GM04503 (cell line): ENCODE results near the gene ANO4.
"Not testable (repeated sequence)": the region's sequence is repeated elsewhere in the genome, so short reads cannot be mapped to it uniquely, and the experiment has no call there.

ENCODE experiments used
- DNase-seq: peaks from one replicate; pipeline ENCODE4 v3.0.0-alpha.2; 2012; ENCODE audit warnings: low read depth

Gene ANO4

DNA sequence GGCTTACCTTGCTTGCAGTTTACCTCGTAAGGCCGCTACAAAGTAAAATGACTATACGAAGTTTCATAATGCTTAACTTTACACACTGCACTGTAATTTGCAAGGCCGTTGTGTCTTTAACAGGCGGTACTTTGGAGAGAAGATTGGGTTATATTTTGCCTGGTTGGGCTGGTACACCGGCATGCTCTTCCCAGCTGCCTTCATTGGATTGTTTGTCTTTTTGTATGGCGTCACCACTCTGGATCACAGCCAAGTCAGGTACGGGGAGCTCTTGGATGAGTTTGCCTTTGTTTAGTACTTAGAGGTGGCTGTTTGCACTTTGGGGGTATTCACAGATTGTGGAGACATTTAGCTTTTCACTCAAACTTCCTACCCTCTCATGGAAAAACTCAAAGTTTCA is 247.6 kb downstream of the ANO4 start:
- DNase-seq: no peak

DNA sequence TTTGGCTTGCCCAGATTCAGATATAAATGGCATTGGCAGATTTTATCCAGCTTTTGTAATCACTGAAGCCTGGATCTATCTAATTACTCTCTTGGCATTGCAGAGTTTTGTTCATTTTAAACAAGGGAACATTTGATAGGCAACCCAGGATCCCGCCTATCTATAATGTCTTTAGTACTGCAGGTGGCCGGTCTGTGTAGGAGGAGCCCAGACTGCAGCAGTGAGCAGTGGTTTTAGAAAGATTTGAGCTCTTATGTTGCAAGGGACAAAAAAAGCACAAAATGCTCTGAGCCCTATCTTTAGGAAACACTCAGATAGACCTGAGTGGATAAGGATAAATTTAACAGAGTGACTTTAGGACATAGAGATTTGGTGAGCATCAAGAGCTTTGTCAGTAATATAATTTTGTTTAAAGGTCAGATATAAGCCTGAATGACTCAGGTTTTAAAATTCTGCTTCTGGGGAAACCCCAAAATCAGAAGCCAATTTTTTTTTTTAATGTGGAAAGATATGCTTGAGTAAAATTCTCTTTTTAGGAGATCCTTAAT is 250.0 kb downstream of the ANO4 start:
- no peak for DNase-seq

DNA sequence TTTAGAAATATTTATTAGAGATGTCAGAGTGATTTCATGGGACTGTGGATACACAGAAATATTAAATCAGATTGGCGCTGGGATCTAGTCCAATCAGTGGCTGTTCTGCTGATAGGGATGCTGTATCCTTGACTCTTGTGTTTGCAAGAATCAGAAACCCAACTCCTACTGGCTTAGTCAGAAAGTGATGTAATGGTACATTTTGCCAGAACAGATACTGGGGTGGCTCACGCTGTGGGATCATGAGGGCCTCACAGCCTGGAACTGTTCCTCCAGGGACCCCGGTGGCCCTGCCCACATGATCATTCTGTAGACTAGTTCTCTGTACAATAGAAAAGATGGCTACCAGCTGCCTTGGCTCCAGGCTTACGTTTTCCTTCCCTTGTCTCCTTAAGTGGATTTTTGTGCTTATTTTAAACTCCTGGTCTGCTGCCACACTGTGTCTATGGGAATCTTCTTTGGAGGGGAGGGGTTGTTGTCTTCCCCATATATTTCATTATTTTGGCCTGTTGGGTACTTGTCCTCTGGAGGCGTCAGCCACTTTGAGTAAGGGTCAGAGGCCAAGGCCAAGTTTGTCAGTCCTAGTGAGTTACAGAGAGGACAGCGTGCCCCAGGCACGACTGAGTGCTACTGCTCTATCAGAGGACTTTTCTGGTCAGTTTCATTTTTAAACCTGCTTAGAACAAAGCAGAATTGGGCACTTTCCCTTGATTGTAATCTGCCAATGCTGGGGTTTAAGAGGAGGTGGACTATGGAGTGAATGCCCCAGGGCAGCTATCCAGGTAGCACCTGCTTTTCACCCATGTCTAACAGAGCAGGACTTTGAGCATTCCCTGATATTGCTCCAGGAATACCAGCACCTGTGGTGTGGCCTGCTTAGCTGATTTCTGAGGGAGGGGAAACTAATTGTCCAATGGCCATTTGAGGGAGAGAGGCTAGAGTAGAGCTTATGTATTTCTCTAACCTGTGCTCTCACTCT is 251.2 kb downstream of the ANO4 start:
- no peak for DNase-seq

DNA sequence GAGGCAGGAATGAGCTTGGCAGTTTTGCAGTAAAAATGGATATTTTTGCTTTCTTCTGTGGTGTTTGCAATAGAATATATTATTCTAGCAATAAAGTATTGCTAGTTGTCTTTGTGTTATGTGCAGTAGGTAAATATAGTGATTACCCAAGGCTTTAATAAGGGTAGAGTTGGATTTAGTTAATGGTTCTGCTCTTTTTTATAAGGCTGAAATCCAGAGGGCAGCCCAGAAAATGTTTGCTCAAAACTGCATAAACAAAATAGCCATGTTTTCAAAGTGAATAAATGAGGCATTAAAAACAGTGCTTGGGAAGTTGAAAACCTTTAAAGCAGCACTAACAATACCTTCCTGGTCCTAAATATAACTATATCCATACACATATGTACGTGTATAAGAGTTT is 253.1 kb downstream of the ANO4 start:
- DNase-seq: no peak

DNA sequence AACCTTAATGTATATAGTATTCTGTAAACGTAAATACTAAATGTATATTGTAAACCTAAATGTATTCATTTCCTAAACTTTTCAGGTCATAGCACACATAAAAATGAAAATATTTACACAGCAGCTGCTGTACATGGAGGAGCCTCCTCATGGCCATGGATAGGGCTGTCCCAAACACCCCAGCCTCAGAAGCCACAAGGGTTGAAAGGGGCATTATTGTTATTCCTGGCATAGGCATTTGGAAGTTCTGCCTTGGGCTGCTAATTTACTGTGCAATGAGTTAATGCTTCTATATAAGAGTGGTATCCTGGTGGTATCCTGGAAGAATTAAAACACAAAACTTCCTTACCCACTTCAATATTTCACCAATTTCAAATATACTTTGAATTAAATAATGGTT is 256.1 kb downstream of the ANO4 start:
- DNase-seq: no peak

DNA sequence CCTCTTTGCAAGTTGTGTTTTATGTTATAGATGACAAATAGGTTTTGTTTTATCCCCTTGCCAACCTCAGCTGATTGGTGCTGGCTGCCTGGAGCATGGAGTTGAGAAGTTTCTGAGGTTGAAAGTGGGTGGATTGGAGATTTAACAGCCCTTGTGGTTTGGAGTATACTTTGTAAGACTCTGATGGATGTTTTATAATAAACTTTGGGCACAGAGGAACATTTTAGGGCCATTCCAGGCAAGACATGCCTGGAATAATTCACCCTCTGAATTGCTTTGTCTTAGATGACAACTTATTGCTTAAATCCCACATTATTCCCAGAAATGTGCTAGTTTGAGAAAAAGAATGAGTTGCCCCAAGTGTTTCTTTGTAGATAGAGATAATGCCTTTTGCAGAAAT is 256.6 kb downstream of the ANO4 start:
- peak; percentile 70 for DNase-seq

DNA sequence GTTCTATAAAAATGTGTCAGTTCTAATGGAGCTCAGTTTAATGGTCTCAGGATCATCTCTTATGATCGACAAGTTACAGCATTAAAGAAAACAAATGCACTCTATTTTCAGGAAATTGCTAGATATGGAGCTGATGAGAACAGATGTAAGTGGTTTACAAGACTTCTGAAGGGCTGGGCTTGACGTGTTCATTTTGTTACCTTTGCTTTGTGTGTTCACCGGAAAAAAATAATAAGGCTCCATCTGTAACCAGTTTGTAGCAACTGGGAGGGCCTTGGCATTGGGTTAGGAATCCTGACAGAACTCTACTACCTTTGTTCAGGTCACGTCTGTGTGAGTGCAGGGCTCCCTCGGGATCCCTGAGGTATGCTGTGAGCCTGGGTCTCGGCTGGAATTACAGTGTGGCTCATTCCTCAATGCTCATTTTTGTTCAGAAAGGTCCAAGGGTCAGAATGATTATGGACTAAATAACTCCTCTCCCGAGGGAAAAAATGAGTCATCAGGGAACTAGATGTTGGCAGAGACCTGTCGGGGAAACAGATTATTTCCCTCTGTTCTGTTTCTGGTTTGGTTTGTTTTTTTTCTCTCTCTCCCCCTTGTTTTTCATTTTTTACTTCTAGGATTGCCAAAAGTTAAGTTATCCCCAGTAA is 257.4 kb downstream of the ANO4 start:
- peak; percentile 98 for DNase-seq

DNA sequence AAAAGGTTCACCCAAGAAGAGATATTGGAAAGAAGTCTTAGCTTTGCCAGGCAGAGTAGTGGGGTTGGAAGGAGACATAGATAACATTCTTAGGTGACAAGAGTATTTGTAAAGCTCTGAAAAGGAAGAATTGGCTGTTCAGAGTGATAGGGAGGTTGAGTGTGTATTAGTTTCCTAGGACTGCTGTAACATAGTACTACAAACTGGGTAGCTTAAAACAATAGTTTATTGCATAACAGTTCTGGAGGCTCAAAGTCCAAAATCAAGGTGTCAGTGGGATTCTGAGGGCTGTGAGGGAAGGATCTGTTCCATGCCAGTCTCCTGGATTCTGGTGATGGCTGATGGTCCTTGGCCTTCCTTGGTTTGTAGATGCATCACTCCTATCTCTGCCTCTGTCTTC is 258.6 kb downstream of the ANO4 start:
- DNase-seq: no peak

DNA sequence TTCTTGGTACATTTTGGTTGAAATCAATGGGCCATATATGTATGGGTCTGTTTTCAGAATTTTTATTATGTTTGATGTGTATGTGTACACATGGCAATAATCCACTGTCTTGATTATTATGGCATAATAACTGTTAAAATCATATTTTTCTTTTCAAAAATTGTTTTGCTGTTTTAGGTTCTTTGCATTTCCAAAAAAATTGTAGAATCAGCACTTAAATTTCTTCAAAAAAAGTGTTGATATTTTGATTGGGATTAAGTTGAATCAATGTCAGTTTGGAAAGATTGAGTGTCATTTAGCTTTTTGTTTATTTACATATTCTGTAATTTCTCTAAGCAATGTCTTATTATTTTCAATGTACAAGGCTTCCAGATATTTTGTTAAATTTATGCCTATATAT is 261.4 kb downstream of the ANO4 start:
- no peak for DNase-seq

DNA sequence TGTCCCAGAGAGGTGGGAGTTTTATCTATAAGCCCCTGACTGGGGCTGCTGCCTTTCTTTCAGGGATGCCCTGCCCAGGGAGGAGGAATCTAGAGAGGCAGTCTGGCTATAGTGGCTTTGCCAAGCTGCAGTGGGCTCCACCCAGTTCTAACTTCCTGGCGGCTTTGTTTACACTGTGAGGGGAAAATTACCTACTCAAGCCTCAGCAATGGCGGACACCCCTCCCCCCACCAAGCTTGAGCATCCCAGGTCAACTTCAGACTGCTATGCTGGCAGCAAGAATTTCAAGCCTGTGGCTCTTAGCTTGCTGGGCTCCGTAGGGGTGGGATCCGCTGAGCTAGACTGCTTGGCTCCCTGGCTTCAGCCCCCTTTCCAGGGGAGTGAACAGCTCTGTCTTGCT is 267.9 kb downstream of the ANO4 start:
- DNase-seq: not testable (repeated sequence)

DNA sequence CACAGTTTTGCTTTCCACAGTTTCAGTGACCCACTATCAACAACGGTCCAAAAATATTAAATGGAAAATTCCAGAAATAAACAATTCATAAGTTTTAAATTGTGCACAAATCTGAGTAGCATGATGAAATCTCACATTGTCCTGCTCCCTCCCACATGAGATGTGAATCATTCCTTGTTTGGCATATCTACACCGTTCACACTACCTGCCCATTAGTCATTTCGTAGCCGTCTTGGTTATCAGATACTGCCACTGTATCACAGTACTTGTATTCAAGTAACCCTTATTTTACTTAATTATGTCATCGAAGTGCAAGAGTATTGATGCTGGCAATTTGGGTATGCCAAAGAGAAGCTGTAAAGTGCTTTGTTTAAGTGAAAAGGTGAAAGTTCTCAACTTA is 270.1 kb downstream of the ANO4 start:
- no peak for DNase-seq

DNA sequence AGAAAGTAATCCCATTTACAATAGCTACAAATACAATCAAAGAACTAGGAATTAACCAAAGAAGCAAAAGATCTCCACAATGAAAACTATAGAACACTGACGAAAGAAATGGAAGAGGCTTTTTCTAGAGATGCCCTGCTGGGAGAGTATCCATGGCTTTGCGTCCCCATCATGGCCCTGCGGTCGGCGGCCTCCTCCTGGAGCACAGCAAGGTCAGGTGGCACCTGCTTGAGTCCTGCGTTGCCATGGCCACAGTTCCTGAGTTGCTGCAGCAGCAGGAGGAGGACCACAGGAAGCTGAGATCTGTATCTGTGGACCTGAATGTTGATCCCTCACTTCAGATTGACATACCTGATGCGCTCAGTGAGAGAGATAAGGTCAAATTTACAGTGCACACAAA is 271.9 kb downstream of the ANO4 start:
- no peak for DNase-seq

DNA sequence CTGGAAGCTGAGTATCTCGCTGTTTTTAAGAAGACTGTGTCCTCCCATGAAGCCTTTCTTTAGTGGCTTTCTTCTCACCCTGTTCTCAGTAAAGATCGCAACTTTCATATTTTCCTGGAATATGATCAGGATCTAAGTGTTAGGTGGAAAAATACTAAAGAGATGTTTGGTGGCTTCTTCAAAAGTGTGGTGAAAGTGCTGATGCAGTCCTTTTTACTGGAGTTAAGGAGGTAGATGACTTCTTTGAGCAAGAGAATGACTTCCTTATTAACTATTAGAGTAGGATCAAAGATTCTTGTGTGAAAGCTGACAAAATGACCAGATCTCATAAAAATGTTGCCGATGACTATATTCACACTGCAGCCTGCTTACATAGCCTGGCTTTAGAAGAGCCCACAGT is 273.8 kb downstream of the ANO4 start:
- no peak for DNase-seq

DNA sequence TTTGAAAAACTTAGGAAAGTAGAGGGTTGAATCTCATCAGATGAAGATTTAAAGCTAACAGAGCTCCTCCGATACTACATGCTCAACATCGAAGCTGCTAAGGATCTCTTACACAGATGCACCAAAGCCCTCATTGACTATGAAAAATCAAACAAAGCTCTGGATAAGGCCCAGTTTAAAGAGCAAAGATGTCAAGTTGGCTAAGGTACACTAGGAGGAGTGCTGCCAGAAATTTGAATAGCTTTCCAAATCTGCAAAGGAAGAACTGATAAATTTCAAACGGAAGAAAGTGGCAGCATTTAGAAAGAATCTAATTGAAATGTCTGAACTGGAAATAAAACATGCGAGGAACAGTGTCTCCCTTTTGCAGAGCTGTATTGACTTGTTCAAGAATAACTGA is 274.3 kb downstream of the ANO4 start:
- no peak for DNase-seq

DNA sequence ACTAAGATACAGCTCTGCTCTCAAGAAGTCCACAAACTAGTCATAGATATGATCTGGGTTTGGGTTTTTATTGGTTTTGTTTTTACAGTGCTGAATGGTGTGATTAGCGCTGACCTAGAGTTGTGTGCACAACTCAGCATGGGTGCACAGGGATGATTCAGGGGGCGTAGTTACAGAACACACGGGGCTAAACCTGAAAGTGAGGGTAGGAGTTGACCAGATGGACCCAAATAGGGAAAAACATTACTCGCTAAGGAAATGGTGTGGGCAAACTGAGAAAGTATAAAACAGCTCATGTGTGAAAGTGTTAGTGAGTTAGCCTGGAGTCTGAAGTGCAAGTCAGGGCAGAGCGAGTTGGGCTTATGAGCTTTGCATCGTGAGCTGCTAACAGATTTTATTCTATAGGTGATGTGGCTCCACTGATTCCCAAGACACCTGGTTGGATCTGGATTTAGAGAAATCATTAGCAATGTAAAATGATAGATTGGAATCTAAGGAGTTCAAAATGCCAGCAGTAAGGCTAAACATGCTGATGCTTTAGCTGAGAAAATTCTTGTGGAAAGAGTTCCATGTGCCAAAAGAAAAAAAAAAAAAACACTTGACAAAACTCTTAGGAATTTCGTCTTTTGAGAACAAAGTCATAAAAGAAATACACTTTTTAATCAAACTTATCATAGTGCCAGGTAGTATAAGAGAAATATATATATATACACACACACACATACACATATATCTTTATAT is 280.5 kb downstream of the ANO4 start:
- peak; percentile 43 for DNase-seq

DNA sequence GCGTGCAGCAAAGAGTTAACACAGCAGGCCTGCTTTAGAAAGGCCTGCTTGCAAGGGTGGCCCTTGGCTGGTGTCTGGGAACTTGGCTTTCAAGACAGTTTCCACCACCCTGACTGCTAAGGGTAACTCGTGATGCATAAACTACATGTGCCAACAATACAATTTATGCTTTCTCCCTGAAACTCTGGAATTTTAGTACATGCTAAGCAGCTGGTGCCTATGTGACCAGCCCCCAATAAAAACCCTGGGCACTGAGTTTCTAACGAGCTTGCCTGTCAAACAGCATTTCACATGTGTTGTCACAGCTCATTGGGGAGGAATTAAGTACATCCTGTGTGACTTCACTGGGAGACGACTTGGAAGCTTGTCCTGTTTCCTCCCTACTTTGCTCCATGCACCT is 282.3 kb downstream of the ANO4 start:
- DNase-seq: peak; percentile 85

DNA sequence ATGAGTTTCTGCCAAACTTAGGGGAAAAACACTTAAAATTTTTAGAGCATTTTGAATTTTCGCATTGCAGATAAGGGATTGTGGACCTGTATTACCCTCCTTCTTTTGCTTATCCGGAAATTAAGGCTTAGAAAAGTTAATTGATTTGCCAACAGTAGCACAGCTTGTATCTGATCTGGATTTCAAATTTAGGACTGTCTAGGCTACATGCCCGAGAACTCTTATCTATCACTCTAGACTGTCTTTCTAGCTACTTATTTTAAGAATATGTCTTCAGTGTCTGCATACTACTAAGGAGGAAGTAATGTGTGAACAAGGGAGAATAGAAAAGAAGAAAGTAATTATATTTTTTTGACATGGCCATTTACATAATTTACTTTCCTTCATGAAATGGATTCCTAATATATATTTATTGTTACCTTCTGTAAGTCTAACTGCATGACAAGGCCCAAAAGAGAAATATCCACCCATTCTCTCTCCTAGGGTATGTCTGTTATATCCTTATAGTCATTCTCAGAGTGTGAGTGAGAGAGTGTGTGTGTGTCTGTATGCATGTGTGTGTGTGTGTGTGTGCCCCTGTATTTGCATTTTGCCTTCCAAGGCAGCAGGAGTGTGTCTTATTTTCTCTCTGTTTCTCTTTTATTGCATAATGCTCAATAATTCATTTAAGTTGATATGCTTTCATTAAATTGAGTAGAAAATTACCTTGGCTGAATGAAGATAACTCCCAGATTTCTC is 283.4 kb downstream of the ANO4 start:
- no peak for DNase-seq

DNA sequence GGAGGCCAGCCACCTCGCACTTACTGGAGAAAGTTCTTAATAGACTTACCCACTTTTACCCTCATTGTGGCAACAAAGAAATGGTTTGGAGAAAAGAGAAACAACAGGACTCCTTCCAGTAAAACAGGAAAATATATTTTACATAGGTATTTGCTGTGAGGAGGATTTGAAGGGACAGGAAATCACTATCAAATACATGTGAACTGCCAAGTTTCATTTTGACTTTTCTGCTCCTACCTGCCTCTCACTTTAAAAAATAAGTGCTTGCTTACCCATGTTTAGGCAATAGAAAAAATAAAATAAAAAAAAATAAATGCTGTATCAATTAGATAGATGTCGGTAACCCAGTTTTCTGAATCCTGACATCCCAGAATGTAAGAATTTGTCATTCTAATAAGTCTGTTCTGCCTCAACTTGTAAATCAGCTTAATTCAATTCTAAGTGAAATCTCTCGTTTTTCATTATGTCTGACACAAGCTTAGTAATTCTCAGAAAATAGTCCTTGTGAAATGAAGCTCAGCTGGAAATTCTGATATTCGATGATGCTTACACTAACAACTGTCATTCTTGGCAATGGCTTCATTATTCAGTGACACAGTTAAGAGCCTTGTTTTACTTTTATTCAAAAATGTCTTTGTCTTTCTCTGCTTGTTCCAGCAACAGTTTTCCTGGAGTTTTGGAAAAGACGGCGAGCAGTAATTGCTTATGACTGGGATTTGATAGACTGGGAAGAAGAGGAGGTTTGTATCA is 284.1 kb downstream of the ANO4 start:
- no peak for DNase-seq

DNA sequence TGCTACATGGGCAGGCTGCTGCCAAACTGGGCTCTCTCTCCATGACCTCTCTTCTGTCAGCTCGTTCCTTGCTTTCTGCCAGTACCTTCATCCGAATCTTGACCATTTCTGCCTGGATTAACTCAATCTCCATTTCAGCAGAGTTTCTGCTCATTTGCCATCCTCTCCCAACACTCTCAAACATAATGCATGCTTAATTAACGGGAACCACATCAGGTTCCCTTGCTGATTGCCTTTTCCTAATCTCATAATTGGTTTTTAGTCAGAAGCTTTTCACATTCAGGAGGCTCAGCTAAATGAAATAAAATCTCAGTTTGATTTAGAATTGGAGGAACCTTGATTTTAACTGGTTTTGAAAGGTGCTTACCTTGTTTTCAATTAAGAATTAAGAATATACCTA is 288.1 kb downstream of the ANO4 start:
- no peak for DNase-seq

DNA sequence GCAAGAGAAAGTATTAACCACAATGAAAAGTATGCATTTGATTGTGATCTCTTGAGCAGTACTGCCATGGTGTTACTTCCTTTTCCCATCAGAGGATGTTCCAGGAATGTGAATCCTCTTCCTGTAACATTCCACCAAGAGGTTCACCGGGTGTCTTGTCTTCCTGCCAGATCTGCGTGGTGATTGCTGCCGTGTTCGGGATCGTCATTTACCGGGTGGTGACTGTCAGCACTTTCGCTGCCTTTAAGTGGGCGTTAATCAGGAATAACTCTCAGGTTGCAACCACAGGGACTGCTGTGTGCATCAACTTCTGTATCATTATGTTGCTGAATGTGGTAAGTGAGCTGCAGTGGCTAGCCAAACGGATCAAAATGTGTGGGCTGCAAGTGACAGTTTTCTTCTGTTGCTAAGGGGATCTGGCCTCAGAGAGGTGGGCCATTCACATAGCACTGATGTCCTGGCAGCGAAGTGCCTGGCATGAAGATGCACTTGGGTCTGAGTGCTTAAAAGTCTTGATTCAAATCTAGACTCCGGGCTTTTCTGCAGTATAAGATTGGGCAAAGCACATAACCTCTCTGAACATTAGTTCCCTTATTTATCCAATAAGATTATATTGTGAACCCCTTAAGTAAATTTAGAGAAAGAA is 292.0 kb downstream of the ANO4 start:
- peak; percentile 49 for DNase-seq

DNA sequence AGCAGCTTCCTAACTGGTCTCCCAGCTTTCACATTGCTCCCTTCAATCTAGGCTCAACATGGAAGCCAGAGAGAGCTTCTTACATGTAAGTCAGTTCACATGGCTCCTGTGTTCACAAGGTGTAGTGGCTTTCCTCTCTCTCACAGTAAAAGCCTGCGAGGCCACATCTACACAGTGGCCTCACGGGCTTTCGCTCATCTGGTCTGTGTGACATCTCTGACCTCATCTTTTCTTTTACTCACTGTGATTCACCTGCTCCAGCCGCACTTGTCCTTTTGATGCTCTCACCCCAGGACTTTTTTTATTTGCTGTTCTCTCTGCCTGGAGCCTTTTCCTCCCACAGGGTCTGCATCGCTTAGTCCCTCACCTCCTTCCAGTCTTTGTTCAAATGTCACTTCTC is 293.3 kb downstream of the ANO4 start:
- no peak for DNase-seq
